ENCODE data around the gene PCYT2. TPM values are rescaled to one million over a fixed set of nuclear protein-coding genes. Genes with fewer than 3 reads are reported as not detected.

The PCYT2 gene
- total and polyA plus RNA-seq, 5 donors from 2014 or later: 25.6 to 30.9 (median 28.0) TPM

DNA sequence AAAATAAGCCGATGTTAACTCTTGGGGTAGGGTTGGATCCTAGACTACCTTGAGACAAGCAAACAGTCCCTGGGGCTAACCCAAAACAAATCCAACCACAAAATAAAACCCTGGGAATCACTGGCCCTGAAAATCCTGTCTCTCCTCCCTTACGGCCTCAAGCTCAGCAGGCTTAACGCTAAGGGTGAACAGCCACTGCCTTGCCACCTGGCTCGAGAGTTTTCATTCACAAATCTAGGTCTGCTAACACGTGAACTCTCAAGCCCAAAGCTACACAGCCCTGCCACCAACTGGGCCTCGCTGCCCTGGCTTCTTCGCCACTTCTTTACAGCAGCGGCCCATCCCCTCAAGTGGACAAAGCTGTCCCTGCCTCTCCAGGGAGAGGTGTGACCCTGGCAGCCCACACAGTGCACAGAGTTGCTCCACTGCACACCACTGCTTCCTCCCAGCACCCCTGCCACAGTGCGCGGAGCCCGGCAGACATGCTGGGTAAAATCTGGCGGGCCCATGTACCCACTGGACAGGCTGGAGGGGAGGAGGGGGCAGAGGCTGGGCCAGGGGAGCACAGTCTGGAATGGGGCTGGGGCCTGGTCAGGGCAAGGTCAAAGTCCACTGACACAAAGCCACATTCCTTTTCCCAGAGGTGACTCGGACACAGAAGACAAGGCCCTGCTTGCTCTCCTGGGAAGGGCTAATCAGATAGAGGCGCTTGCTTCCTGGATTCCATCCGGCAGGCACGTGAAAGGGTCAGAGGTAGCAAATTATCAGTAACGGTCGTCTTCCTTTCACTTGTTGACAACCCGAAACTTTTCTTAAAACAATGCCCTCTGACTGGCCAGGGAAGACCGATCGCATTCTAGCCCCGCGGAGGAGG is 996 bp downstream of the PCYT2 start:
- Histone ChIP-seq H3K4me1 (ENCODE audit: control insufficient read depth, insufficient read depth, low read length, poor library complexity, severe bottlenecking) (peaks cover 18% of the 10 kb centered on the region), H3K36me3 (ENCODE audit: control insufficient read depth, insufficient read depth, low read length) (peaks cover 28% of the 10 kb centered on the region), H3K9me3 (ENCODE audit: control insufficient read depth in 2 of 2, low read length in 2 of 2) (no peaks in the 10 kb centered on the region), H3K4me3 (ENCODE audit: low read depth, low read length) (peak overlapping the region; percentile 65), H3K27ac (ENCODE audit: insufficient read depth, low read length, poor library complexity, severe bottlenecking) (no peak overlapping the region), H3K27me3 (ENCODE audit: control insufficient read depth, insufficient read depth, low read length) (no peaks in the 10 kb centered on the region)
- Mint-ChIP-seq H3K36me3 (peaks cover 9% of the 10 kb centered on the region), H3K4me3 (peak overlapping the region; percentile 75 to 88 (median 86)), H3K4me1 (peaks cover 0 to 15% (median 3%) of the 10 kb centered on the region in 4 donors), H3K27ac (peak overlapping the region in 1 of 3 donors; percentile 78), H3K9me3 (no peaks in the 10 kb centered on the region), H3K27me3 (no peaks in the 10 kb centered on the region)
- ATAC-seq (ENCODE audit: low read depth in 2 of 2): no peak
- DNase-seq: no peak

- no peak for DNase-seq
- ATAC-seq (ENCODE audit: low read depth in 2 of 2): no peak
- Histone ChIP-seq H3K9me3 (ENCODE audit: control insufficient read depth in 2 of 2, low read length in 2 of 2) (no peaks in the 10 kb centered on the region), H3K36me3 (ENCODE audit: control insufficient read depth, insufficient read depth, low read length) (peaks cover 22% of the 10 kb centered on the region), H3K4me3 (ENCODE audit: low read depth, low read length) (no peak overlapping the region), H3K27me3 (ENCODE audit: control insufficient read depth, insufficient read depth, low read length) (no peaks in the 10 kb centered on the region), H3K27ac (ENCODE audit: insufficient read depth, low read length, poor library complexity, severe bottlenecking) (no peak overlapping the region), H3K4me1 (ENCODE audit: control insufficient read depth, insufficient read depth, low read length, poor library complexity, severe bottlenecking) (peaks cover 18% of the 10 kb centered on the region)
- Mint-ChIP-seq H3K36me3 (peaks cover 9% of the 10 kb centered on the region), H3K4me3 (peak overlapping the region in 3 of 4 donors; percentile 62 to 87 (median 75)), H3K27me3 (no peaks in the 10 kb centered on the region), H3K27ac (no peak overlapping the region), H3K9me3 (no peaks in the 10 kb centered on the region), H3K4me1 (peaks cover 0 to 10% (median 3%) of the 10 kb centered on the region in 4 donors)
Measured at GRCh38 chr17:81909231-81909630, 2.0 kb downstream of the PCYT2 start.

GRCh38 chr17:81908793-81909192 is 2.4 kb downstream of the PCYT2 start:
- H3K36me3 ChIP-seq (ENCODE audit: control insufficient read depth, insufficient read depth, low read length): peaks cover 17% of the 10 kb centered on the region
- H3K27me3 ChIP-seq (ENCODE audit: control insufficient read depth, insufficient read depth, low read length): no peaks in the 10 kb centered on the region
- H3K27ac Mint-ChIP-seq: no peak overlapping the region
- H3K27ac ChIP-seq (ENCODE audit: insufficient read depth, low read length, poor library complexity, severe bottlenecking): no peak overlapping the region
- H3K27me3 Mint-ChIP-seq: no peaks in the 10 kb centered on the region
- H3K4me1 Mint-ChIP-seq: peaks cover 0 to 10% (median 3%) of the 10 kb centered on the region in 4 donors
- H3K4me3 ChIP-seq (ENCODE audit: low read depth, low read length): no peak overlapping the region
- no peaks in the 10 kb centered on the region for H3K9me3 Mint-ChIP-seq
- no peaks in the 10 kb centered on the region for H3K9me3 ChIP-seq (ENCODE audit: control insufficient read depth in 2 of 2, low read length in 2 of 2)
- ATAC-seq (ENCODE audit: low read depth in 2 of 2): no peak
- DNase-seq: no peak
- peaks cover 18% of the 10 kb centered on the region for H3K4me1 ChIP-seq (ENCODE audit: control insufficient read depth, insufficient read depth, low read length, poor library complexity, severe bottlenecking)
- H3K36me3 Mint-ChIP-seq: peaks cover 9% of the 10 kb centered on the region
- peak overlapping the region in 2 of 4 donors; percentile 74 to 75 for H3K4me3 Mint-ChIP-seq

DNA sequence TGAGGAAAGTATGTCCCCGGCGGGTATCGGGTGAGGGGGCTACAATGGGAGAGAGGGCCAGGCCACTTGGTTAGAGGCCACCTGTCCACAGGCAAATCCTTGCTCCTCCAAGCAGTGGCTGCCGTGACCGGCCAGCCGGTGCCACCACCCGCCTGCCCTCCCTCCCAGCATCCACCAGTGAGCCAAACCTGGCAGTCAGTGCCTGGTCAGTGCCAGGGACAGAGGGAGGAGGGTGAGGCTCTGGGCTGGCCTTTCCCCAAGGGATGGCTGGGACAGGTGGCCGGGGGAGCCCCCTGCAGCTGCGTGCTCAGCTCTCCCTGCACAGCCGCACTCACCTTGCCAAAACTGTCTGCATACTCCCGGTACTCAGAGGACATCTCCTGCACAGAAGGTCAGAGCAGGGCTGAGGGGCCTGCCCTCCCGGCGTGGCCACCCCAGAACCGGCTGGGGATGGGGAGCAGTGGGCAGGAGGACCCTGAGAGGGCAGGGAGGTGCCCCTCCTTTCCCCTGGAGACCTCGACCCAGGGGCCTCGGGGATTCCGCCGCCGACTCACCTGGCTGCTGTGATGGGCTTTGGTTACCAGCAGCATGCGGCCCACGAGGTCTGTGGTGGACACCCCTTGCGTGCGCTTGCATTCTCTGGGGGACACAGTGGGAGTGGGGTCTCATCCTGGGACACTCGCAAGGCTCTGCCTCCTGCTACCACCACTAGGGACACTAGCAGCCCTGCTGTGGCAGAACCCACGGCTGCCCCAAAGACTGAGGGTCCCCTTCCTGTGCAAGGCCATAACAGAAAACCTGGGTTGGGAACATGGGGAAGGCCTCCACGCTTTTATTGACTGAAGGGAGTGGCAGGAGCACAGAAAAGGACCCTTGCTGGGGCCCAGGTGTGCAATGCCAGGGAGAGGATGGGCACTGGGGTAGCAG is 3.7 kb downstream of the PCYT2 start:
- Histone ChIP-seq H3K4me1 (ENCODE audit: control insufficient read depth, insufficient read depth, low read length, poor library complexity, severe bottlenecking) (peaks cover 21% of the 10 kb centered on the region), H3K4me3 (ENCODE audit: low read depth, low read length) (no peak overlapping the region), H3K27me3 (ENCODE audit: control insufficient read depth, insufficient read depth, low read length) (no peaks in the 10 kb centered on the region), H3K36me3 (ENCODE audit: control insufficient read depth, insufficient read depth, low read length) (peaks cover 5% of the 10 kb centered on the region), H3K9me3 (ENCODE audit: control insufficient read depth in 2 of 2, low read length in 2 of 2) (no peaks in the 10 kb centered on the region), H3K27ac (ENCODE audit: insufficient read depth, low read length, poor library complexity, severe bottlenecking) (no peak overlapping the region)
- Mint-ChIP-seq H3K4me3 (no peak overlapping the region), H3K36me3 (no peaks in the 10 kb centered on the region), H3K4me1 (peaks cover 0 to 8% (median under 1%) of the 10 kb centered on the region in 4 donors), H3K9me3 (no peaks in the 10 kb centered on the region), H3K27me3 (no peaks in the 10 kb centered on the region), H3K27ac (no peak overlapping the region)
- no peak for DNase-seq
- no peak for ATAC-seq (ENCODE audit: low read depth in 2 of 2)

- H3K4me3 Mint-ChIP-seq: peak overlapping the region in 1 of 4 donors; percentile 22
- Histone ChIP-seq H3K27ac (ENCODE audit: insufficient read depth, low read length, poor library complexity, severe bottlenecking) (no peak overlapping the region), H3K4me3 (ENCODE audit: low read depth, low read length) (no peak overlapping the region), H3K9me3 (ENCODE audit: control insufficient read depth in 2 of 2, low read length in 2 of 2) (no peaks in the 10 kb centered on the region), H3K36me3 (ENCODE audit: control insufficient read depth, insufficient read depth, low read length) (peaks cover 3% of the 10 kb centered on the region), H3K27me3 (ENCODE audit: control insufficient read depth, insufficient read depth, low read length) (no peaks in the 10 kb centered on the region), H3K4me1 (ENCODE audit: control insufficient read depth, insufficient read depth, low read length, poor library complexity, severe bottlenecking) (peaks cover 26% of the 10 kb centered on the region)
- H3K27ac Mint-ChIP-seq: no peak overlapping the region
- DNase-seq (no peak), ATAC-seq (ENCODE audit: low read depth in 2 of 2) (no peak)
- no peaks in the 10 kb centered on the region for H3K36me3 Mint-ChIP-seq
- H3K4me1 Mint-ChIP-seq: peaks cover 0 to 8% (median under 1%) of the 10 kb centered on the region in 4 donors
- no peaks in the 10 kb centered on the region for H3K9me3 Mint-ChIP-seq
- H3K27me3 Mint-ChIP-seq: no peaks in the 10 kb centered on the region
Measured at GRCh38 chr17:81906476-81907218, 4.6 kb downstream of the PCYT2 start.

DNA sequence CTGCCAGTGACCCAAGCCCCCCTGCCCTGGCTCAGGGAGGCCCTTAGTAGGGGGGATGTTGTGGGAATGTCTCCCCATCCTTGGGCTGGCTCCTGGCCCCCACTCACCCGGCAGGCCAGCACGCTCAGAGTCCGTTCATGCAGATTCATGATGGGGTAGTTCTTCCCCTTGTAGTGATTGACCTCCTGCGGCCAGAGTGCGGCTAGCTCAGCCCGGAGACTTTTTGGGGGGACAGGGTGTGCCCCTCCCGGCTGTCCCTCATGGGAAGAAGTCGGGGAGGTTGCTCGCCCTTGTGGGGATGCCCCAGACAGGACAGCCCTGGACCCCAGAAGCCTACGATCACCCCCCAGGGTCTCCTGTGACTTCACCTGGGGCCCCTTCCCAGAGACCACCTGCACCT is 5.2 kb downstream of the PCYT2 start:
- DNase-seq (no peak), ATAC-seq (ENCODE audit: low read depth in 2 of 2) (no peak)
- H3K4me1 Mint-ChIP-seq: peaks cover 0 to 14% (median under 1%) of the 10 kb centered on the region in 4 donors
- H3K4me3 Mint-ChIP-seq: no peak overlapping the region
- no peaks in the 10 kb centered on the region for H3K9me3 Mint-ChIP-seq
- Histone ChIP-seq H3K4me1 (ENCODE audit: control insufficient read depth, insufficient read depth, low read length, poor library complexity, severe bottlenecking) (peaks cover 26% of the 10 kb centered on the region), H3K27ac (ENCODE audit: insufficient read depth, low read length, poor library complexity, severe bottlenecking) (no peak overlapping the region), H3K27me3 (ENCODE audit: control insufficient read depth, insufficient read depth, low read length) (no peaks in the 10 kb centered on the region), H3K36me3 (ENCODE audit: control insufficient read depth, insufficient read depth, low read length) (peaks cover 3% of the 10 kb centered on the region), H3K4me3 (ENCODE audit: low read depth, low read length) (no peak overlapping the region), H3K9me3 (ENCODE audit: control insufficient read depth in 2 of 2, low read length in 2 of 2) (no peaks in the 10 kb centered on the region)
- peaks cover 5% of the 10 kb centered on the region for H3K27me3 Mint-ChIP-seq
- peaks cover 3% of the 10 kb centered on the region for H3K36me3 Mint-ChIP-seq
- no peak overlapping the region for H3K27ac Mint-ChIP-seq

DNA sequence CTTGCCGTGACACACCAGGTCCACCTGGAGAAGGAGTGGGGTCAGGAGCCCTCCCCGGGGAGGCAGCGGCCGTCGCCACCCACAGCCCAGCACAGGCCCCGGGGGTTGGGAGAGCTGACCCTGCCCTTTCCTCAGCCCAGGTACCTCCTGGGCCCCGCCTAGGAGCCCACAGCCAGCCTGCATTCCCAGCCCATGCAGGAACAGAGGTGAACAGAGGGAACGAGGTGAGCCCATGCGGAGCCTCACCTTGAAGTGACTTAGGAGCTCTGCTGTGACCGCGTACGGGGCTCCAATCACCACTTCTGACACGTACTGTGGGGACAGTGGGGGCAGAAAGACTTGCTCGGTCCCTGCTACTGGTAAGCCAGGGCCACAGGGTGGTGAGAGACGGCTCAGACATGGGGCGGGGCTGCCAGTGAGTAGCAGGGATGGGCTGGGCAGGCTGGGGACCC is 5.7 kb downstream of the PCYT2 start:
- Mint-ChIP-seq H3K27ac (no peak overlapping the region), H3K36me3 (peaks cover 6% of the 10 kb centered on the region), H3K4me1 (peaks cover 0 to 15% (median 3%) of the 10 kb centered on the region in 4 donors), H3K27me3 (peaks cover 9% of the 10 kb centered on the region), H3K9me3 (no peaks in the 10 kb centered on the region), H3K4me3 (no peak overlapping the region)
- ATAC-seq (ENCODE audit: low read depth in 2 of 2): no peak
- H3K27ac ChIP-seq (ENCODE audit: insufficient read depth, low read length, poor library complexity, severe bottlenecking): no peak overlapping the region
- H3K36me3 ChIP-seq (ENCODE audit: control insufficient read depth, insufficient read depth, low read length): peaks cover 3% of the 10 kb centered on the region
- DNase-seq: no peak
- H3K27me3 ChIP-seq (ENCODE audit: control insufficient read depth, insufficient read depth, low read length): no peaks in the 10 kb centered on the region
- H3K9me3 ChIP-seq (ENCODE audit: control insufficient read depth in 2 of 2, low read length in 2 of 2): no peaks in the 10 kb centered on the region
- H3K4me3 ChIP-seq (ENCODE audit: low read depth, low read length): no peak overlapping the region
- H3K4me1 ChIP-seq (ENCODE audit: control insufficient read depth, insufficient read depth, low read length, poor library complexity, severe bottlenecking): peaks cover 21% of the 10 kb centered on the region
